Left lung (tissue), 10 donors: ENCODE measurements around the gene MEX3D. TPM values are rescaled to one million over a fixed set of nuclear protein-coding genes. Genes with fewer than 3 reads are reported as not detected.
A peak's percentile ranks its signal among the peaks of the same experiment; 100 is the strongest.

ENCODE experiments used
- ATAC-seq: fragments of 200-7000 bp; cut with Tn5 transposase; one replicate; pipeline ENCODE4 v1.9.1; 2020; ENCODE audit warnings: moderate library complexity
- DNase-seq, 4 donors: peaks; one replicate each; pipeline ENCODE4 v3.0.0-alpha.2; 2013 to 2020
- H3K27ac ChIP-seq, 2 donors: fragments of 200-600 bp; sonication (generic) in 1 of 2; one replicate each; pipeline versions ENCODE4 v1.5.0 to v1.8.0; 2020 to 2021
- H3K27me3 ChIP-seq, 2 donors: fragments of 200-600 bp; sonication (generic) in 1 of 2; one replicate each; pipeline versions ENCODE4 v1.5.0 to v1.8.0; 2020 to 2021
- H3K36me3 ChIP-seq, 2 donors: fragments of 200-600 bp; sonication (generic) in 1 of 2; one replicate each; pipeline versions ENCODE4 v1.5.0 to v1.8.0; 2020 to 2021
- H3K4me1 ChIP-seq, 2 donors: fragments of 200-600 bp; one replicate each; pipeline ENCODE4 v1.8.0; 2021
- H3K4me3 ChIP-seq, 2 donors: fragments of 200-600 bp; sonication (generic) in 1 of 2; one replicate each; pipeline versions ENCODE4 v1.5.0 to v1.8.0; 2020 to 2021; ENCODE audit warnings: mild to moderate bottlenecking in 1 of 2
- H3K9me3 ChIP-seq, 2 donors: fragments of 200-600 bp; sonication (generic) in 1 of 2; one replicate each; pipeline versions ENCODE4 v1.5.0 to v1.8.0; 2020 to 2021
- intact Hi-C, 2 donors: fragments of 100-400 bp; cut with DNase I; formaldehyde crosslinking; loops; one replicate each; pipeline versions ENCODE4 v1.11.2 to v1.14.2; 2022
- polyA plus RNA-seq, 6 donors: library from polyadenylated mRNA; unstranded; fragments of 120-200 nt; gene quantifications; one replicate each; pipeline ENCODE4 v1.2.1, GENCODE V29; 2013; ENCODE audit not compliant: insufficient read length in 6 of 6
- total RNA-seq, 2 donors: library from RNA; stranded (reverse); fragmentation: NEBNext Ultra II Directional; extraction: Animal tissue kit (Norgen Biotek cat#: 25700); gene quantifications; one replicate each; pipeline ENCODE4 v1.2.1, GENCODE V29; 2021
- TF ChIP-seq, protein P1 (sequence below), 2 donors: fragments of 200-600 bp; sonication (generic) in 1 of 2; IDR thresholded peaks; one replicate each; pipeline versions ENCODE4 v1.5.0 to v1.8.0; 2021; ENCODE audit warnings: antibody characterized with exemption in 2 of 2
- donor health status: DM: no; HTN: yes; CAD: no.
- donor health status: DM: no; HTN: no; CAD: no.

Gene MEX3D
- total and polyA plus RNA-seq, 8 donors: 15.8 to 42.6 (median 26.3) TPM

- Histone ChIP-seq H3K9me3 (no peaks in the 10 kb centered on the region), H3K27me3 (no peaks in the 10 kb centered on the region), H3K36me3 (peaks cover 0 to 59% of the 10 kb centered on the region in 2 donors), H3K4me1 (no peaks in the 10 kb centered on the region), H3K27ac (no peak overlapping the region), H3K4me3 (no peak overlapping the region)
- intact Hi-C loops: no loop called here
- TF ChIP-seq, protein P1, sequence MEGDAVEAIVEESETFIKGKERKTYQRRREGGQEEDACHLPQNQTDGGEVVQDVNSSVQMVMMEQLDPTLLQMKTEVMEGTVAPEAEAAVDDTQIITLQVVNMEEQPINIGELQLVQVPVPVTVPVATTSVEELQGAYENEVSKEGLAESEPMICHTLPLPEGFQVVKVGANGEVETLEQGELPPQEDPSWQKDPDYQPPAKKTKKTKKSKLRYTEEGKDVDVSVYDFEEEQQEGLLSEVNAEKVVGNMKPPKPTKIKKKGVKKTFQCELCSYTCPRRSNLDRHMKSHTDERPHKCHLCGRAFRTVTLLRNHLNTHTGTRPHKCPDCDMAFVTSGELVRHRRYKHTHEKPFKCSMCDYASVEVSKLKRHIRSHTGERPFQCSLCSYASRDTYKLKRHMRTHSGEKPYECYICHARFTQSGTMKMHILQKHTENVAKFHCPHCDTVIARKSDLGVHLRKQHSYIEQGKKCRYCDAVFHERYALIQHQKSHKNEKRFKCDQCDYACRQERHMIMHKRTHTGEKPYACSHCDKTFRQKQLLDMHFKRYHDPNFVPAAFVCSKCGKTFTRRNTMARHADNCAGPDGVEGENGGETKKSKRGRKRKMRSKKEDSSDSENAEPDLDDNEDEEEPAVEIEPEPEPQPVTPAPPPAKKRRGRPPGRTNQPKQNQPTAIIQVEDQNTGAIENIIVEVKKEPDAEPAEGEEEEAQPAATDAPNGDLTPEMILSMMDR (IDR thresholded peaks at IDR 0.05): no peak
- ATAC-seq: peak; percentile 9
- no peak for DNase-seq
Observed at GRCh38 chr19:1577090-1577928, 9.2 kb upstream of the MEX3D start.

DNA sequence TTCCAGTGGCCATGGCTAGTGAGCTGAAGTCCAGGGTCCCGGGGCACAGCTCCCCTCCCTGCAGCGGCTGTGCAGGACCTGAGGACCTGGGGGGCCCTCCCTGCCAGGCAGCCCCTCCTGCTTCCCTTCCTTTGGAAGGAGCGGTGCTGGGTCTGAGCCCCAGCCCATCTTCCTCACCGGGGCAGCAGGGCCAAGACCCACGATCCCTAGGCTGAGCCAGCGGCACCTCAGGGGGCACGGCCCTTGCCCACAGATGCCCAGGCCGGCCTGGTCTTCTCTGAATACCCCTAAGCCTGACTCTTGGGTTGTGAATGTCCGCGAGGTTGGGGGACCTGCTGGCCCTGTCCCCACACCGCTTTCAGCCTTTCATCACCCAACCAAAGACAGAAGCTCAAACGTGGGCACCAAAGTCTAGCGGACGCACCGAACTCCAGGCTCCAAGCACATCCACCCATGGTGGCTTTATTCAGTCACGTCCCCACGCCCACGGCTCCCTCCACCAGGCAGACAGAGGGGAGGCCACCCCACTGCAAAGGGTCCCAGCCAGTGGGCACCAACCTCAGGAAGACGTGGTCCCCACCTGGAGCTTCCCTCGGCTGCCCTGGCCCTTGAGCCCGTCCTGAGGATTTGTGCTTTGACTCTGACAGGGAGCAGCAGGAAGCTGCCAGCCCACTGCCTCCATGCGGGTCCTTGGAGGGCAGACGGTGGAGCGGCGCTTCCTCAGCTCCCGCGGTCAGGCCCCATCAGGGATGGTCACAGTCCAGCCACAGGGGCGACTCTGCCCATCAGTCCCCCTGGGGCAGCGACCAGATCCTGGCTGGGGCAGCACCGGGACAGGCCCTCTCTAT is 8.3 kb upstream of the MEX3D start:
- H3K4me3 ChIP-seq: no peak overlapping the region
- no peaks in the 10 kb centered on the region for H3K9me3 ChIP-seq
- intact Hi-C loops: no loop called here
- ATAC-seq (no peak), DNase-seq (no peak)
- H3K27ac ChIP-seq: no peak overlapping the region
- H3K27me3 ChIP-seq: no peaks in the 10 kb centered on the region
- peaks cover 0 to 51% of the 10 kb centered on the region in 2 donors for H3K36me3 ChIP-seq
- no peaks in the 10 kb centered on the region for H3K4me1 ChIP-seq
- TF ChIP-seq, protein P1 (IDR thresholded peaks at IDR 0.05): no peak

DNA sequence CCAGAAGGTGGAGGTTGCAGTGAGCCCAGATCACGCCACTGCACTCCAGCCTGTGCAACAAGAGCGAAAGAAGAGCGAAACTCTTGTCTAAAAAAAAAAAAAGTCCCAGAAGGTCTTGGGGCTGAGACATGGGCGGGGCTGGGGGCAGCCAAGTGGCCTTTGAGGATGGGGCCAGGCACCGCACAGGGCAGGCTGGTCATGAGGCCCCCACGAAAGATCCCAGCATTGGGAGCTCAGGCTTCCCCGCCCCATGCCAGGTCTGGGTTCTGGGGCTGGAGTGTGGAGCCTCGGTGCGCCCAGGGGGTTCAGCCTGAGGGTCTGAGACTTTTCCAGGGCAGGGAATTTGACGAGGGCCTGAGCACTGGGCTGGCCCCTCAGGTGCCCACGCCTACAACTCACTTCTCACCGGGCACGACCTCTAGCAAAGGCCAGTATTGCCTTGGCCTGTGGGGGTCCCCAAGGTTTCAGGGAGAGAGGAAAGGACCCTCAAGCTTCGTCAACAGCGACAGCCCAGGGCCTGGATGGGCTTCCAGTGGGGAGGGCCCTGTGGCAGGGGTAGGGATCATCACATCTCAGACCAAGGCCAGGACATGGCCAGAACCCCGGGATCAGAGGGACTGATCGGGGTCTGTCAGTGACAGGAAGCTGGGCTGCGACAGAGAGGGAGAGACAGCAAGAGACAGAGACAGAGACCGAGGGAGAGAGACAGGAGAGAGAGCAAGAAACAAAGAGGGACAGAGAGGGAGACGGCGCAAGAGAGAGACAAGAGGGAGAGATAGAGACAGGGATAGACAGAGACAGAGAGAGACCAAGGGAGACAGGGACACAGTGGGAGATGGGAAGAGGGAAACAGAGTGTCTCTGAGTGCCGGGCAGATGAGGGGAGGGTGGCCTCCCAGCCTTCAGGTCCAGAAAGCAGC is 7.5 kb upstream of the MEX3D start:
- Histone ChIP-seq H3K9me3 (no peaks in the 10 kb centered on the region), H3K27me3 (no peaks in the 10 kb centered on the region), H3K36me3 (peaks cover 0 to 42% of the 10 kb centered on the region in 2 donors), H3K27ac (no peak overlapping the region), H3K4me1 (no peaks in the 10 kb centered on the region), H3K4me3 (no peak overlapping the region)
- TF ChIP-seq, protein P1 (IDR thresholded peaks at IDR 0.05): no peak
- intact Hi-C loops: no loop called here
- DNase-seq (no peak), ATAC-seq (no peak)

DNA sequence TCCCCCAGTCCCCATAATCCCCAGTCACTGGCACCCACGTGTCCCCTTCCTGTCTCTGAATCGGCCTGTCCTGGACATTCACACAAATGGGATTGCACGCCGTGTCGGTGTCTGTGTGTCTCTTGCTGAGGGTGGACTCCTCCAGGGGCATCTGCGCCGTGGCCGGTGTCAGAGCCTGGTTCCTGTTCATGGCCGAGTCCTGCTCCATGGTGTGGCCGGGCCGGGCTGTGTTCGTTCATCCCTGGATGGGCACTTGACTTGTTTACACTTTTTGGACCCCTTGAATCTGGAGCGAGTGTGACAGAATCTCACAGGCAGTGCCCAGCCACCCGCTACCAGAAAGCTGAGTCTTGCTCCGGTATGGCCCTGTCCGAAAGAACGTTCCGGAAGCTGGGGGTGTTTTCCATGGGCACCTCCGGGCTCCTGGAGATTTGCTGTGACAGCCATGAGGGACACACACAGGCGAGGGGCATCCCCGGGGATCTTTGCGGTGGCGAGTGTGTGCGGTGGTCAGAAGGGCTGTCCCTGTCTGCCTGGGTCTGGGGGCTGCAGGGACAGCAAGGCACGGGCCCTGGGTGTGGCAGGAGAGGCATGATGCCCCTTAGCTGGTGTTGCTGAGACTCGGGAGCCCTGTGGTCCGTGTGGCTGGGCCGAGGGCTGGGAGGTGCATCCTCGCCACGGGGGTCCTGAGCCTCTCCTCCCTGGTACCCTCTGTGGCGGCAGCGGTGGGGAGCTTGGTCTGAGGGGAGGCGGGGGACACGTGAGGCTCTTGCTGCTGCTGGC is 6.4 kb upstream of the MEX3D start:
- H3K4me1 ChIP-seq: no peaks in the 10 kb centered on the region
- ATAC-seq (no peak), DNase-seq (no peak)
- intact Hi-C loops: no loop called here
- no peak overlapping the region for H3K4me3 ChIP-seq
- H3K27me3 ChIP-seq: peaks cover 0 to 4% of the 10 kb centered on the region in 2 donors
- H3K9me3 ChIP-seq: no peaks in the 10 kb centered on the region
- H3K27ac ChIP-seq: no peak overlapping the region
- H3K36me3 ChIP-seq: peaks cover 0 to 32% of the 10 kb centered on the region in 2 donors
- TF ChIP-seq, protein P1 (IDR thresholded peaks at IDR 0.05): no peak
